Prostate gland (tissue), 2 donors: ENCODE data around the gene STAG1. TPM values are rescaled to one million over a fixed set of nuclear protein-coding genes. Genes with fewer than 3 reads are reported as not detected.

Source experiments
- DNase-seq: peaks from one replicate; pipeline ENCODE4 v3.0.0-alpha.2; 2019; ENCODE audit warnings: low spot score
- H3K27ac ChIP-seq, 2 donors: fragments of 200-600 bp; sonication (generic); 2 replicates each; pipeline ENCODE4 v1.5.1; 2017 to 2019
- H3K27me3 ChIP-seq: fragments of 200-600 bp; sonication (generic); replicated peaks from 2 replicates; pipeline ENCODE4 v1.5.1; 2019; ENCODE audit not compliant: insufficient read depth
- H3K36me3 ChIP-seq, 2 donors: fragments of 200-600 bp; sonication (generic); 1 replicate in 1 of 2; 2 replicates in 1 of 2; pipeline versions ENCODE4 v1.5.1 to v1.8.1; 2017 to 2019
- H3K4me1 ChIP-seq: fragments of 200-600 bp; sonication (generic); replicated peaks from 2 replicates; pipeline ENCODE4 v1.5.1; 2019
- H3K4me3 ChIP-seq, 2 donors: fragments of 200-600 bp; sonication (generic); 2 replicates each; pipeline ENCODE4 v1.5.1; 2017 to 2019
- H3K9me3 ChIP-seq: fragments of 200-600 bp; sonication (generic); 2 replicates; pipeline ENCODE4 v1.5.1; 2017
- CTCF ChIP-seq, 4 experiments: fragments of 200-600 bp in 2 of 4; fragments of 450-650 bp in 2 of 4; sonication (generic) in 2 of 4; IDR thresholded peaks; 1 replicate in 3 of 4; 2 replicates in 1 of 4; pipeline ENCODE4 v1.5.1; 2016 to 2019; ENCODE audit warnings: antibody characterized with exemption in 4 of 4, mild to moderate bottlenecking in 2 of 4, moderate library complexity in 2 of 4
- POLR2A ChIP-seq: fragments of 450-650 bp; IDR thresholded peaks from one replicate; pipeline ENCODE4 v1.6.1; 2016; ENCODE audit warnings: antibody characterized with exemption, mild to moderate bottlenecking
- POLR2AphosphoS5 ChIP-seq: sonication (generic); formaldehyde crosslinking; IDR thresholded peaks from one replicate; pipeline ENCODE4 v1.6.1; 2017; ENCODE audit warnings: antibody characterized with exemption
- WGBS: methylation state at CpG from one replicate; pipeline ENCODE4 v1.1.5; 2018; 5-methylcytosine and 5-hydroxymethylcytosine counted together
- intact Hi-C: fragments of 100-400 bp; cut with DNase I; formaldehyde crosslinking; loops from one replicate; pipeline ENCODE4 v1.14.2; 2022
- total RNA-seq, 2 donors: library from RNA; depleted of rRNA; stranded (reverse); fragments of >200 nt; gene quantifications; one replicate each; pipeline ENCODE4 v1.1.0, GENCODE V29; 2016

The STAG1 gene
- total RNA-seq, 2 donors from 2014 or later = 21.9 to 34.1 TPM

- Histone ChIP-seq H3K4me3 (no peak overlapping the region), H3K9me3 (no peaks in the 10 kb centered on the region), H3K36me3 (no peaks in the 10 kb centered on the region), H3K27me3 (no peaks in the 10 kb centered on the region), H3K27ac (no peak overlapping the region), H3K4me1 (no peaks in the 10 kb centered on the region)
- 98% methylated on average over 2 of the region's 2 CpGs for WGBS
- intact Hi-C loops = no loop called here
- DNase-seq = no peak
- TF ChIP-seq CTCF (IDR thresholded peaks at IDR 0.05) (no peak), POLR2AphosphoS5 (no peak), POLR2A (no peak)
Measured at GRCh38 chr3:136456196-136456595, 296.0 kb downstream of the STAG1 start.

- intact Hi-C loops = no loop called here
- TF ChIP-seq POLR2A (no peak), CTCF (IDR thresholded peaks at IDR 0.05) (no peak), POLR2AphosphoS5 (no peak)
- Histone ChIP-seq H3K9me3 (no peaks in the 10 kb centered on the region), H3K27me3 (no peaks in the 10 kb centered on the region), H3K4me1 (no peaks in the 10 kb centered on the region), H3K4me3 (no peak overlapping the region), H3K27ac (no peak overlapping the region), H3K36me3 (peaks cover 0 to 3% of the 10 kb centered on the region in 2 donors)
- WGBS = 97% methylated on average over 3 of the region's 3 CpGs
- DNase-seq = no peak
Measured at GRCh38 chr3:136444581-136444980, 307.6 kb downstream of the STAG1 start.

GRCh38 chr3:136437043-136437442 is 315.1 kb downstream of the STAG1 start:
- no peak for DNase-seq
- no peaks in the 10 kb centered on the region for H3K4me1 ChIP-seq
- H3K36me3 ChIP-seq = peaks cover 0 to 3% of the 10 kb centered on the region in 2 donors
- TF ChIP-seq POLR2A (no peak), POLR2AphosphoS5 (no peak), CTCF (IDR thresholded peaks at IDR 0.05) (no peak)
- intact Hi-C loops = no loop called here
- 80% methylated on average over 2 of the region's 2 CpGs for WGBS
- no peak overlapping the region for H3K4me3 ChIP-seq
- no peak overlapping the region for H3K27ac ChIP-seq
- H3K9me3 ChIP-seq = no peaks in the 10 kb centered on the region
- H3K27me3 ChIP-seq = no peaks in the 10 kb centered on the region

- Histone ChIP-seq H3K9me3 (no peaks in the 10 kb centered on the region), H3K4me1 (no peaks in the 10 kb centered on the region), H3K36me3 (no peaks in the 10 kb centered on the region), H3K4me3 (no peak overlapping the region), H3K27ac (no peak overlapping the region), H3K27me3 (no peaks in the 10 kb centered on the region)
- WGBS = 53% methylated on average over 2 of the region's 2 CpGs
- DNase-seq = no peak
- intact Hi-C loops = no loop called here
- TF ChIP-seq POLR2AphosphoS5 (no peak), CTCF (IDR thresholded peaks at IDR 0.05) (no peak), POLR2A (no peak)
Measured at GRCh38 chr3:136434429-136434828, 317.7 kb downstream of the STAG1 start.

- Histone ChIP-seq H3K27ac (no peak overlapping the region), H3K4me3 (no peak overlapping the region), H3K4me1 (no peaks in the 10 kb centered on the region), H3K9me3 (no peaks in the 10 kb centered on the region), H3K27me3 (no peaks in the 10 kb centered on the region), H3K36me3 (no peaks in the 10 kb centered on the region)
- WGBS = 84% methylated on average over 4 of the region's 4 CpGs
- no peak for TF ChIP-seq POLR2AphosphoS5
- no peak for TF ChIP-seq CTCF (IDR thresholded peaks at IDR 0.05)
- no peak for TF ChIP-seq POLR2A
- no peak for DNase-seq
- intact Hi-C loops = no loop called here
Measured at GRCh38 chr3:136432685-136433084, 319.5 kb downstream of the STAG1 start.
